GM12878 (cell line): ENCODE measurements around the gene KRT28. TPM values are rescaled to one million over a fixed set of nuclear protein-coding genes. Genes with fewer than 3 reads are reported as not detected.

Experiments used
- ATAC-seq: fragments of 200-7000 bp; cut with Tn5 transposase; 3 replicates; pipeline ENCODE4 v1.9.1; 2020; ENCODE audit warnings: mild to moderate bottlenecking, moderate library complexity
- BruUV-seq: library from RNA; stranded (reverse); fragments of 400-500 nt; replicated peaks from 2 replicates; lab custom pipeline; 2021; lab: Mats Ljungman, UMichigan
- CTCF ChIA-PET: fragments of 300-600 bp; sonication (Branson Sonifier 250); formaldehyde crosslinking; extraction: SDS; loops from one replicate; lab custom pipeline; 2021; ENCODE audit warnings: inconsistent platforms; lab: Yijun Ruan, JAX
- POLR2A ChIA-PET: fragments of 350-600 bp; formaldehyde crosslinking; extraction: SDS; loops from one replicate; lab custom pipeline; 2021; ENCODE audit warnings: inconsistent platforms; lab: Charles Lee
- RAD21 ChIA-PET: fragments of 300-600 bp; sonication (Branson Sonifier 250); formaldehyde crosslinking; loops from one replicate; lab custom pipeline; 2023; ENCODE audit warnings: antibody characterized with exemption; ENCODE audit not compliant: unreplicated experiment; lab: Charles Lee
- SMC1A ChIA-PET: fragments of 300-600 bp; sonication (Branson Sonifier 250); formaldehyde crosslinking; loops from one replicate; lab custom pipeline; 2023; ENCODE audit not compliant: unreplicated experiment, uncharacterized antibody; lab: Charles Lee
- DNase-seq: peaks from one replicate; pipeline ENCODE4 v3.0.0-alpha.2; 2011; ENCODE audit warnings: low read depth, low spot score
- FAIRE-seq: peaks from 3 replicates; lab custom pipeline; 2011; peaks lifted over from hg19 to GRCh38; lab: Jason Lieb, UNC
- H2AFZ ChIP-seq: 2 replicates; pipeline ENCODE4 v1.6.0; 2011; ENCODE audit warnings: low read depth, low read length, control low read depth; ENCODE audit not compliant: control insufficient read depth
- H3K27ac ChIP-seq: 2 replicates; pipeline ENCODE4 v1.5.1; 2011; ENCODE audit warnings: control low read depth; ENCODE audit not compliant: control insufficient read depth, insufficient read depth
- H3K27me3 ChIP-seq, 2 experiments: replicated peaks in 1 of 2; 2 replicates each; pipeline versions ENCODE4 v1.6.0 to v1.6.1; 2011; ENCODE audit warnings: low read length in 1 of 2; ENCODE audit not compliant: control insufficient read depth in 2 of 2, insufficient read depth in 2 of 2
- H3K36me3 ChIP-seq, 2 experiments: 2 replicates each; pipeline ENCODE4 v1.5.1; 2011; ENCODE audit warnings: low read length in 1 of 2; ENCODE audit not compliant: control insufficient read depth in 2 of 2, insufficient read depth in 2 of 2
- H3K4me1 ChIP-seq: 2 replicates; pipeline ENCODE4 v1.6.1; 2011; ENCODE audit warnings: mild to moderate bottlenecking, low read length, moderate library complexity, mixed read lengths; ENCODE audit not compliant: control insufficient read depth, insufficient read depth
- H3K4me2 ChIP-seq: 2 replicates; pipeline ENCODE4 v1.6.0; 2011; ENCODE audit warnings: control low read depth; ENCODE audit not compliant: control insufficient read depth, insufficient read depth
- H3K4me3 ChIP-seq: fragments of 200-600 bp; sonication (generic); 2 replicates; pipeline ENCODE4 v1.5.1; 2016
- H3K79me2 ChIP-seq: 2 replicates; pipeline ENCODE4 v1.6.0; 2011; ENCODE audit warnings: low read length; ENCODE audit not compliant: control insufficient read depth, insufficient read depth
- H3K9ac ChIP-seq: 2 replicates; pipeline ENCODE4 v1.8.0; 2011; ENCODE audit warnings: low read length, control low read depth, mixed read lengths; ENCODE audit not compliant: control insufficient read depth, insufficient read depth
- H3K9me3 ChIP-seq: replicated peaks from 3 replicates; pipeline ENCODE4 v1.5.1; 2011; ENCODE audit warnings: mild to moderate bottlenecking, low read length; ENCODE audit not compliant: control insufficient read depth, insufficient read depth
- H4K20me1 ChIP-seq: 2 replicates; pipeline ENCODE4 v1.6.0; 2011; ENCODE audit not compliant: control insufficient read depth, insufficient read depth
- BHLHE40 ChIP-seq, 2 experiments: fragments of 450-650 bp in 1 of 2; IDR thresholded peaks; 2 replicates each; pipeline ENCODE4 v1.6.1; 2011 to 2017; ENCODE audit warnings: low read depth in 2 of 2, borderline replicate concordance in 1 of 2, improper control_type of control experiment in 1 of 2, low read length in 1 of 2, mild to moderate bottlenecking in 1 of 2
- CEBPZ ChIP-seq: fragments of 150-350 bp; IDR thresholded peaks from 2 replicates; pipeline ENCODE4 v1.6.1; 2016; ENCODE audit warnings: low read depth, low read length
- CREM ChIP-seq: IDR thresholded peaks from 2 replicates; pipeline ENCODE4 v1.6.1; 2014; ENCODE audit warnings: antibody characterized with exemption, low read depth
- RBBP5 ChIP-seq: fragments of 200-600 bp; sonication (generic); conservative IDR thresholded peaks from 2 replicates; pipeline ENCODE4 v1.6.1; 2016
- RCOR1 ChIP-seq: conservative IDR thresholded peaks from 2 replicates; pipeline ENCODE4 v1.6.1; 2012; ENCODE audit warnings: low read depth, low read length, improper control_type of control experiment
- RUNX3 ChIP-seq: IDR thresholded peaks from 2 replicates; pipeline ENCODE4 v1.6.1; 2012; ENCODE audit warnings: low read length, inconsistent platforms
- SMC3 ChIP-seq: IDR thresholded peaks from 2 replicates; pipeline ENCODE4 v1.6.1; 2011; ENCODE audit warnings: low read length, improper control_type of control experiment, borderline replicate concordance
- STAT1 ChIP-seq: fragments of 450-650 bp; conservative IDR thresholded peaks from 2 replicates; pipeline ENCODE4 v1.6.1; 2014; ENCODE audit warnings: antibody characterized with exemption, mild to moderate bottlenecking
- STAT3 ChIP-seq: IDR thresholded peaks from 2 replicates; pipeline ENCODE4 v1.6.1; 2011; ENCODE audit warnings: low read depth, low read length, improper control_type of control experiment
- ZSCAN29 ChIP-seq: fragments of 450-650 bp; IDR thresholded peaks from 2 replicates; pipeline ENCODE4 v1.6.1; 2017; ENCODE audit warnings: mild to moderate bottlenecking, moderate library complexity
- WGBS: methylation state at CpG from one replicate; pipeline ENCODE4 v1.1.6; 2016; ENCODE audit warnings: low lambda C conversion rate; ENCODE audit not compliant: insufficient replicate concordance, insufficient coverage; ENCODE audit errors: missing lambda C conversion rate; 5-methylcytosine and 5-hydroxymethylcytosine counted together
- in situ Hi-C: fragments of 300-500 bp; cut with MboI; formaldehyde crosslinking; loops from 9 replicates; pipeline ENCODE4 v1.14.3; 2018; ENCODE audit warnings: mixed read lengths
- intact Hi-C: fragments of 100-400 bp; cut with micrococcal nuclease; formaldehyde crosslinking; loops from one replicate; pipeline ENCODE4 v1.14.2; 2022; ENCODE audit not compliant: unreplicated experiment
- polyA plus RNA-seq, 11 experiments: library from polyadenylated mRNA; depleted of rRNA in 4 of 11; unstranded in 6 of 11; stranded (reverse) in 5 of 11; fragments of >200 nt; fragmentation: Nextera tagmentation in 4 of 11; fragmentation: Illumina TruSeq in 1 of 11; extraction: Ambion mirVana in 4 of 11; extraction: Trizol in 1 of 11; gene quantifications; 1 replicate in 1 of 11; 2 replicates in 10 of 11; pipeline versions ENCODE4 v1.2.1 to v1.2.3, GENCODE V29; 2011 to 2016; ENCODE audit warnings: inconsistent platforms in 2 of 11, missing spikeins in 2 of 11, low read depth in 1 of 11
- total RNA-seq, 4 experiments: library from RNA; depleted of rRNA in 3 of 4; stranded (reverse); fragments of >200 nt in 3 of 4; fragmentation: Illumina TruSeq in 1 of 4; extraction: Trizol in 1 of 4; gene quantifications; 2 replicates each; pipeline versions ENCODE4 v1.2.1 to v1.2.3, GENCODE V29; 2013 to 2021
- TF ChIP-seq, protein P1 (sequence below): fragments of 450-650 bp; IDR thresholded peaks from 2 replicates; pipeline ENCODE4 v1.6.1; 2017; ENCODE audit warnings: mild to moderate bottlenecking, moderate library complexity

KRT28 gene
- total and polyA plus RNA-seq, 10 of the 15 experiments (the other 5 are each of a cell fraction or from before 2014, with no cell fraction given), result not detected

- TF ChIP-seq, protein P1, sequence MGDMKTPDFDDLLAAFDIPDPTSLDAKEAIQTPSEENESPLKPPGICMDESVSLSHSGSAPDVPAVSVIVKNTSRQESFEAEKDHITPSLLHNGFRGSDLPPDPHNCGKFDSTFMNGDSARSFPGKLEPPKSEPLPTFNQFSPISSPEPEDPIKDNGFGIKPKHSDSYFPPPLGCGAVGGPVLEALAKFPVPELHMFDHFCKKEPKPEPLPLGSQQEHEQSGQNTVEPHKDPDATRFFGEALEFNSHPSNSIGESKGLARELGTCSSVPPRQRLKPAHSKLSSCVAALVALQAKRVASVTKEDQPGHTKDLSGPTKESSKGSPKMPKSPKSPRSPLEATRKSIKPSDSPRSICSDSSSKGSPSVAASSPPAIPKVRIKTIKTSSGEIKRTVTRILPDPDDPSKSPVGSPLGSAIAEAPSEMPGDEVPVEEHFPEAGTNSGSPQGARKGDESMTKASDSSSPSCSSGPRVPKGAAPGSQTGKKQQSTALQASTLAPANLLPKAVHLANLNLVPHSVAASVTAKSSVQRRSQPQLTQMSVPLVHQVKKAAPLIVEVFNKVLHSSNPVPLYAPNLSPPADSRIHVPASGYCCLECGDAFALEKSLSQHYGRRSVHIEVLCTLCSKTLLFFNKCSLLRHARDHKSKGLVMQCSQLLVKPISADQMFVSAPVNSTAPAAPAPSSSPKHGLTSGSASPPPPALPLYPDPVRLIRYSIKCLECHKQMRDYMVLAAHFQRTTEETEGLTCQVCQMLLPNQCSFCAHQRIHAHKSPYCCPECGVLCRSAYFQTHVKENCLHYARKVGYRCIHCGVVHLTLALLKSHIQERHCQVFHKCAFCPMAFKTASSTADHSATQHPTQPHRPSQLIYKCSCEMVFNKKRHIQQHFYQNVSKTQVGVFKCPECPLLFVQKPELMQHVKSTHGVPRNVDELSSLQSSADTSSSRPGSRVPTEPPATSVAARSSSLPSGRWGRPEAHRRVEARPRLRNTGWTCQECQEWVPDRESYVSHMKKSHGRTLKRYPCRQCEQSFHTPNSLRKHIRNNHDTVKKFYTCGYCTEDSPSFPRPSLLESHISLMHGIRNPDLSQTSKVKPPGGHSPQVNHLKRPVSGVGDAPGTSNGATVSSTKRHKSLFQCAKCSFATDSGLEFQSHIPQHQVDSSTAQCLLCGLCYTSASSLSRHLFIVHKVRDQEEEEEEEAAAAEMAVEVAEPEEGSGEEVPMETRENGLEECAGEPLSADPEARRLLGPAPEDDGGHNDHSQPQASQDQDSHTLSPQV, result no peak
- TF ChIP-seq, all 136 proteins: peak for 0
Observed at GRCh38 chr17:40844671-40845107, 44.9 kb upstream of the KRT28 start (continued).

DNA sequence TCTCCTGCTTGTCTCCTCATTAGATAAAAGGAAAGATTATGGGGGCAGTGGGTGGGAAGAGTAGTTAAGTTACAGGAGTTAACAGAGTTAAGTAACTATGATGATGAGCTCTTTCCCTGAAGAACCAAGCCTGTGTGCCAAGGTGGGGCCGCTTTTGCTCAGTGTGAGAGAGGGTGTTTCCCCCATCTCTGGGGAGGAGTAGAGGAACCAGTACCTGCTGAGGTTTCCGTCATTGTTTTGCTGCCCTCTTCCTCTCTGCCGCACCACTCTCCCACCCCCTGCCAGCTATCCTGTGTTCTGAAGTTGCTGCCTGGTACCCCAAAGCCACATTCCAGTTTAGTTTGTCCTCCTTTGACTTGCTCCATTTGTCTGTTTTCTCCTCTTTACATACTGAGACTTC, 43.5 kb upstream of the KRT28 start:
- no TSS peak for BruUV-seq
- Histone ChIP-seq H4K20me1 (no peaks in the 10 kb centered on the region), H3K9ac (no peak overlapping the region), H2AFZ (no peak overlapping the region), H3K27me3 (no peaks in the 10 kb centered on the region), H3K9me3 (no peaks in the 10 kb centered on the region), H3K4me2 (no peak overlapping the region), H3K27ac (no peak overlapping the region), H3K4me3 (no peak overlapping the region), H3K79me2 (no peaks in the 10 kb centered on the region), H3K4me1 (no peaks in the 10 kb centered on the region), H3K36me3 (no peaks in the 10 kb centered on the region)
- intact Hi-C loops (no loop called here), in situ Hi-C loops (no loop called here)
- CTCF ChIA-PET, result interaction anchor here (0.9 to 1.3 kb wide), 3 partner anchors 10 to 706 kb away, joined by 3 read pairs; no protein-coding TSS in a partner anchor
- SMC1A ChIA-PET, result interaction anchor here (0.9 to 1.0 kb wide), 3 partner anchors 11 to 50 kb away, joined by 3 read pairs; no protein-coding TSS in a partner anchor
- FAIRE-seq (no peak), DNase-seq (no peak), ATAC-seq (0 out of 3 replicates have a peak, but pooled peaks have one; percentile 34)
- 24% methylated on average over 3 of the region's 3 CpGs for WGBS
- RAD21 ChIA-PET, result interaction anchor here (1.2 kb wide), 1 partner anchor 25 kb away, joined by 3 read pairs; no protein-coding TSS in a partner anchor
- POLR2A ChIA-PET, result no interaction called here
- TF ChIP-seq RBBP5, result no peak
- no peak for TF ChIP-seq CEBPZ
- no peak for TF ChIP-seq STAT1
- TF ChIP-seq, protein P1, result no peak
- no peak for TF ChIP-seq SMC3
- no peak for TF ChIP-seq STAT3
- no peak for TF ChIP-seq ZSCAN29
- TF ChIP-seq RUNX3, result no peak
- no peak for TF ChIP-seq BHLHE40 (IDR thresholded peaks at IDR 0.05; ENCODE audit: borderline replicate concordance in 1 of 2, low read depth in 2 of 2, low read length in 1 of 2)
- TF ChIP-seq CREM, result no peak
- no peak for TF ChIP-seq RCOR1
- TF ChIP-seq, all 136 proteins: peak for 0
